GM18519 (cell line): ENCODE data around the gene LRMDA.
"Not testable (repeated sequence)": the region's sequence is repeated elsewhere in the genome, so short reads cannot be mapped to it uniquely, and the experiment has no call there.

ENCODE experiments used
- ATAC-seq: cut with Tn5 transposase; IDR thresholded peaks from one replicate; pipeline ENCODE4 v1.9.1; 2021; ENCODE audit warnings: mild to moderate bottlenecking, moderate library complexity; ENCODE audit not compliant: unreplicated experiment, low FRiP score

Gene LRMDA

DNA sequence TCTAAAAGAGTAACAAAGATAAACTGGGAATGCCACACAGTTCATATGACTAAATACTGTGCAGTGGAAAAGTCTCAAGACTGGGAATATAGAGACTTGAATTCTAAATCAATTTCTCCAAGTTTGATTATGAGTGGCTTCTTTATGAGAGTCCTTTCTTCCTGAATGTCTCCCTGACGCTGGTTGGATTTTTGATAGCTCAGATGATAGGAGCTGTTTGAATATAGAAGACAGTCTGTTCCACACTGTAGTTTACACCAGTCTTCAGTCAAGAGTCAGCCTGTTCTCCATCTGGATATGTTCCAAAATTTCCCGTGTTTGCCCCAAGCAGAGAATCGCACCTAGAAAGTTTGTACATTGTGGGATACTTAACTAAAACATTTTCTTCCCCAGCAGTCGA, 173.7 kb downstream of the LRMDA start:
- ATAC-seq: no peak

DNA sequence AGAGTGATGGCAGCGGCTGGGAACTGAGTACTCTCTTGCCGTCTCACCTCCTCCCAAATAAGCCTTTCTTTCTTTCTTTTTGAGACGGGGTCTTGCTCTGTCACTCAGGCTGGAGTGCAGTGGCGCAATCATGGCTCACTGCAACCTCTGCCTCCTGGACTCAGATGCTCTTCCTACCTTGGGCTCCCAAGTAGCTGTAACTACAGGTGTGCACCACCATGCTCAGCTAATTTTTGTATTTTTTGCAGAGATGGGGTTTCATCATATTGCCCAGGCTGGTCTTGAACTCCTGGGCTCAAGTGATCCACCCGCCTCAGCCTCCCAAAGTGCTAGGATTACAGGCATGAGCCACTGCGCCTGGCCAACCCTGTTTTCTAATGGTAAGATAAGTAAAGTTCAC, 174.4 kb downstream of the LRMDA start:
- not testable (repeated sequence) for ATAC-seq

DNA sequence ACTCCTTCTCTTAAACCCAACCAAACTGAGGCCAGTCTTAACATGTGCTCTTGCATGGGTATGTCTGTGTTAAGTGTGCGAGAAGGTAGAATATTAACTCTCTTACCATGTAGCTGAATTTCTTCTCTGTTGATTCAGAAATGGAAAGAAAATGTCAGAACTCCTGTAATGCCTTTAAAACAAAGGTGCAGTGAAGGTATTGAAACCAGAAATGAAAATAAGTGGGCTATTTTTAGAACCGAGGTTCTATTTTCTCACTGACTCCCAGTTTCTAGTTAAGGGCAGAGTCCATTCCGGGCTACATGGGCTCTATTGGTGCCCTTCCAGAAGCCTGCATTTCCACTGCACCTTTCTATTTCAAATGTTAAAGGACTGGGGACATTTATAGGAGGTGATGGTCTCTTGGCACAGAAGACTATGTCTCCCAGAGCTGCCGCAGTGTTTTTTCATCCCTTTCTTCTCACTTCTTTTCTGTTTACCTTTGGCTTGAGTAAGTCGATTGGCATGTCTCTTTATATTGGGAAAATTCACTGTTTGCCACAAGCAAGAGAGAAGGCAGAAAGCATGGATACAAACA, 174.9 kb downstream of the LRMDA start:
- ATAC-seq: peak; percentile 57

DNA sequence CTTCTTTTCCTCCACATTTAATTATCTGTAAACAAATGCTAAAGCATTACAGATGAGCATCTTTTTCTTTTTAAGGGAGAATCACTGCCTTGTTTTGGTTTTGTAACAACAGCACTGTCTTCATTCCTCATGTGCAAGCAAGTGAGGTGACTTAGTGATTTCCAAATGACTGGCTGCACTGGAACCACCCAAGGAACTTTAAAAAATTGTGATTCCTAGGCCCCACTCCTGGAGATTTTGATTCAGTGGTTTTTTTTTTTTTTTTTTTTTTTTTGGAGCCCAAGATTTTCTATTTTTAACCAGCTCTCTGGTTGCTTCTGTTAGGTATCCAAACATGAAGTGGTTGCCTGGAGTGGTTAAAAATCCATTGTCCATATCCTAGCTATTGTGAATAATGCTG, 176.2 kb downstream of the LRMDA start:
- ATAC-seq: no peak

DNA sequence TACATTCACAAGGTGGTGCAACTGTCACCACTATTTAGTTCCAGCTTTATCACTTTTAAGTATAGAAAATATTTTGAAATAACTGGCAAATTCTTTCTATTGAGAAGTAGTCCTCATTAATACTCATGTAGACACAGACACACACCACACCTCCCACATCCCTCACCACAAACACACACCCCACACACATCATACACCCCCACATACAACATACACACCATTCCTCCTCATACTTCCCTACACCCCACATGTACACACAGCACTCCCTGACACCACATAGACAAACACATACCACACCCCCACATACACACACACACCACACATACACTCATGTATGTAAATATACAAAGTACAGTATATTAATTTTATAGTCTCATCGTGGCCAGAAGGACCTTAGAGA, 178.8 kb downstream of the LRMDA start:
- no peak for ATAC-seq

GRCh38 chr10:75611172-75611992, 180.0 kb downstream of the LRMDA start:
- peak; percentile 34 for ATAC-seq

DNA sequence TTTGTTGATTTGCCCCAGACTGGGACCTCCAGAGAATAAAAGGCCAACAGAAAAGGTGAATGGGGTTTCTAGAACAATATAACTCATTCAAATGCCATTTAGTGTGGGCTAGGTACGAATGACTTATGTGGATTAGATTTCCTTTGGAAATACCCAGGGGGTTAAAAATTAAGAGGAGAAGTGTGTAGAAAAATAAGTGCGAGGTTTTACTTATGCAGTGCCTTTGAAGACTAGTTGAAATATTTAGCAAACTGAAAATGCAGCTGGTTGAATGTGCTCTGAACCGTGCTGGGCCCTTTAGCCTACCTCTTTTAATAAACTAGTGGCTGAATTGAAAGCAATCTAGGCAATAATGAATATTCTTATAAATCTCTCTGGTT, 180.6 kb downstream of the LRMDA start:
- ATAC-seq: no peak

DNA sequence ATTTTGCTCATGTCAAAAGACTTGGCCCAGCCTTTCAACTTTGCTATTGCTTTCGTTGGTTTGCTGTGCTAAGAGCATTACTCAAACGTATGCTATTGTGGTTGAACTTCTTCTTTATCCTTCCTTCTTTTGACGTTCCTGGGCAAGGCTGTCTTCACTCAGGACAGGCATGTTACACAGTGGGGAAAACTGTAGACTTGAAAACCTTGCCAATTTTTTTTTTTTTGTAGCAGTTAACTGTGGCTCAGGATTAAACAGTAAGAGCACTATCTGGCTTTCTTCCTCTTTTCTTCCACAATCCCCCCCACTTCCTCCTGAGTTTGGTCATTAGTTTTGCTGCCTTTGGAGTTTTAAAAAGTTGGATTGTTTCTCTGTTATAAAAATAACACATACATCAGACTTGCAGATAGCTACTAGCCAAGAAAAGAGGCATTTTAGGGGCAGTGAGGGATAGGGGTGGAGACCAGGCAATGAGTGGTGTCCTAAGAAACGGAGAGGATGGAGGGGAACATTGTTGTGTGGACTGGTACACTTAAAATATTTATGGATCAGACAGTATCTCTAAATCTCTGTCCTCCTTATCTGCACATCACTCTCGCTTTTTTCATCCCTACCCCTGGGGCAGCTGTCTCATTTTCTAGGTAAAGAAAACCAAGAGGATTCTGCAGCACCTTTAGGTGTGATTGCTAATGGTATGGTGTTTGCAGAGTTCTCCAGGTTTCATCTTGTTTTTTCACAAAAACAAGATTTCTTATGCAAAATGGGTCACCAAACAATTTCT, 181.7 kb downstream of the LRMDA start:
- no peak for ATAC-seq

DNA sequence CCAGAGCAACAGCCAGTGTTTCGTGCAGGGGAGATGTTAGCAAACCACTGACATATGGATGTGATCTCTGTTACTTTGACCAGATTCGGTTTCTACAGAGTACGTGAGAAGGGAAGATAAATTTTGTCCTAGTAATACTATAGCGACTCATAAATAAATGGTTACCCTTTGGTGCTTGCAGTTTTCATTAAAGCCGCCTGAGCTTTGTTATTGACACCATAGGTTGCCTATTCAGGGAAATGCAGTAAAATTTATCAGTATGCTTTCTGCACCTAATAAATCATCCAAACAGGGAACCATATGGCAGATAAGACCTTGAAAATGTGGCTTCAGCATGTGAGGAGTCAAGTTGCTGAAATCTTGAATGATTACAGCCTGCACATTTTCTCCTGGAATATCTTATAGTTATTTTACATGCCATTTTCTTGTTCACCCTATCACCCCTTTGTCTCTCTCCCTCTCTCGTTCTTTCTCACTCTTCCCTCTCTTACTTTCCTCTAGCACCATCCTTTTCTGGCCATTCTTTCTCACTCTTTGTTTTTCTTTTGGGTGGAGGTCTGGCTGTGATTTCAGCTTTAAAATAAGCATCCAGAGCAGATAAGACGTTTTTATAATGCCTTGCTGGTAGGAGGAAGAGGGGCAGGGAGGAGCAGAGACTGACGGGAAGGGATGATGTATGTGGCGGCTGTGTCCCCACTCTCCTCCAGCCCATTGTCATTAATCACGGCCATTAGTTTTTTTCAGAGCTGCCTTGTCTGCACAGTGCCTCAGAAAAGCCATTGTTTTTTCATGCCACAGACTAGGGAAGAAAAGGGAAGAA, 182.5 kb downstream of the LRMDA start:
- no peak for ATAC-seq

DNA sequence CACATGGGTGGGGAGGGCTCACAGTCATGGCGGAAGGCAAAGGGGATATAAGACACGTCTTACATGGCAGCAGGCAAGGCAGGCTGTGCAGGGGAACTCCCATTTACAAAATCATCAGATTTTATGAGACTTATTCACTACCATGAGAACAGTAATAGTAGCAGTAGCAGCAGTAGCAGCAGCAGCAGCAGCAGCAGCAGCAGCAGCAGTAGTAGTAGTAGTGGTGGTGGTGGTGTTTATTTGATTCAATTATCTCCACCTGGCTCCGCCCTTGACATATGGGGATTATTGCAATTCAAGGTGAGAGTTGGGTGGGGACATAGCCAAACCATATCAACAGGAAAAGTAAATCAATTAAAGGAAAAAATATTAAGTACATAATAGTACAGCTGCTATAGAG, 184.7 kb downstream of the LRMDA start:
- ATAC-seq: no peak

DNA sequence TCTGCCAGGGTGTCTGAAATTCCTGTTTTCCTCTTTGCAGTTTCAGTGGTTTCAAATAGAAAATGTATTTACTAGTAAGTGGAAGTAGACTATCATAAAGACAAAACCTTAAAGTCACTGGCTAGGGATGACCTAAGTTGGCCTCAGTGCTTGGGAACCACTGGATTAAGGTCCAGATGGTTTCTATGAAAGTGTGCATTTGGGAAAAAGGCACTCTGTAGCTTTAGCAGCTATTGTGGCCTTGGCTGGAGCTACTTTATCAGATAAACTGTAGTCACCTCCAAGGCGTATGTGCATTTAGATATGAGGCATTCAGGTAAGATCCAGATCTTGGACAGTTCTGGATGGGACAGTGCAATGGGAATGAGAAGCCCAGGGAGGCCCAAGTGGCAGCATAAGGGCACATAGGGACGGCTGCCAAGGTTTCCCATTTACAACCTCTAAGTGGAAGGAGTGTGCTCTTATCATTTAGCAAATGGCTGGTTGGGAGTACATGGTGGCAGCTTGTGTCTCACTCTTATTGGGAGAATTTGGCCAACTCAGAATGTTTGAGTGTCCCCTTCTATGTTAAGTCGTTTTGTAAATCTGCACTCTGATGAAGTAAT, 185.6 kb downstream of the LRMDA start:
- ATAC-seq: no peak

- no peak for ATAC-seq
Observed at GRCh38 chr10:75617485-75618155, 186.2 kb downstream of the LRMDA start.

DNA sequence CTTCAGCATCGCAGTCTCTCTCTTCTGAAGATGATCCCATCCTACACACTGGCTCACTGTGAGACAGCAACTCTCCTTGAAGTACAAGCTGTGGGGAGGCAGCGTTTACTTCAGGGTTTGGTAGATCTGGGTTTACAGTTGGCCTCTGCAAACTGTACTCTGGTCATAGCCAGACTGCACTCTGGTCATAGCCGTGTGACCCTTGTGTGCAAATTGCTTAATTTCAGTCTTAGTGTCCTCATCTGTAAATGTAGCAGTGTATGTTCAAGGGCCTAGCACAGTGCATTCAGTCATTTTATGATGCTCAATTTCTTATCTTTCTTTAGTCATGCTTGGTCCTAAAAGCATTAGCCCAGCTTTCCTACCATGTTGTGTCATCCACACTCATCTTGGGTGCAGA, 188.2 kb downstream of the LRMDA start:
- ATAC-seq: no peak

DNA sequence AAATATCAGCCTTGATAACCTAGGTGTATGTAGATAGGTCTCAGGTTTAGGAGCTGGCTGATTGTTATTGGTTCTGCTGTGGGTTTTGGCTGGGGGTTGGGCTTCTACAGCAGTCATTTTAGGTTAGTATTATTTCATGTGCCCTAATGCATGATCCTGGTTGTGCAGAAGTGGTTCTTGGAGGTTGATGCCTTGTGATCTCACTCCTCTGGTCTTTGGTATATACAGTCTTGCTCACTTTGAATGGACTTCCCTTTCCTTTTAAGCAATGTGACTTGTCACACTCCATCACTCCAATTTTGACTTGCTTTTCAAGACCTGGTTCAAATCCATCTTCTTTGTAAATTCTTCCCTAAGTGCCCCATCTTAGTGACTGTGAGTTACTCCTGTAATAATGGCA, 188.9 kb downstream of the LRMDA start:
- no peak for ATAC-seq

- ATAC-seq: not testable (repeated sequence)
Observed at GRCh38 chr10:75621003-75621402, 189.6 kb downstream of the LRMDA start.

DNA sequence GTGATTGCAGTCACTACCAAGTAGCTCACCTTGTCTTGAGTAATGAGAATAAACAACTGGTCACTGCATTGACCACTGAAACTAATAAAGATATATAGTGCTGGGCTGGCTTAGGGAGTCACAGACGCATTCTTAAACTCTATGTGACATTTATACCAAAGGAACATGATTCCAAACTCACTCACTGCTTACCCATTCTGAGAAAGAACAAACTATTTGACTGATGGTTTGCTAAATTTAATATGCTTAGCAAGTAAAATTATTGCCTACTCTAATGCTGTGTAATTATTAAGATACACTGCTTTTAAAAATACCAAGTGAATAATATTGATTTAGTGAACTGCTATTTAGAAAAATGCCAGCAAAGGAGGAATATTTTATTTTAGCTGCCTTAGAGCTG, 191.1 kb downstream of the LRMDA start:
- ATAC-seq: no peak

- no peak for ATAC-seq
Observed at GRCh38 chr10:75623310-75624093, 192.1 kb downstream of the LRMDA start.

GRCh38 chr10:75624638-75625037, 193.2 kb downstream of the LRMDA start:
- ATAC-seq: no peak

- ATAC-seq: no peak
Observed at GRCh38 chr10:75630746-75631145, 199.3 kb downstream of the LRMDA start.
